Stimulated activated naive CD8-positive, alpha-beta T cell treated with anti-CD3 and anti-CD28 coated beads, Interleukin-15, amount 100 ng/mL, for 72 hours (primary cell): ENCODE measurements around the gene TFB1M.
"Not testable (repeated sequence)": the region's sequence is repeated elsewhere in the genome, so short reads cannot be mapped to it uniquely, and the experiment has no call there.

Experiments used
- ATAC-seq: fragments of 150-1000 bp; cut with Tn5 transposase; 2 replicates; pipeline ENCODE4 v1.10.0; 2021; ENCODE audit warnings: mild to moderate bottlenecking, moderate library complexity
- DNase-seq, 2 donors: peaks; one replicate each; pipeline ENCODE4 v3.0.0; 2021 to 2022
- H3K27ac Mint-ChIP-seq, 2 donors: one replicate each; pipeline ENCODE4 v1.8.0; 2022; ENCODE audit warnings: mild to moderate bottlenecking in 2 of 2, mixed read lengths in 2 of 2, moderate library complexity in 2 of 2
- H3K27me3 Mint-ChIP-seq: one replicate; pipeline ENCODE4 v1.8.0; 2022; ENCODE audit warnings: mixed read lengths
- H3K4me1 Mint-ChIP-seq: one replicate; pipeline ENCODE4 v1.8.0; 2022; ENCODE audit warnings: mild to moderate bottlenecking, mixed read lengths
- H3K4me3 Mint-ChIP-seq, 2 donors: one replicate each; pipeline ENCODE4 v1.8.0; 2022; ENCODE audit warnings: mild to moderate bottlenecking in 2 of 2, mixed read lengths in 2 of 2, moderate library complexity in 1 of 2
- H3K9me3 Mint-ChIP-seq, 2 donors: one replicate each; pipeline ENCODE4 v1.8.0; 2022; ENCODE audit warnings: mixed read lengths in 2 of 2

TFB1M gene

DNA sequence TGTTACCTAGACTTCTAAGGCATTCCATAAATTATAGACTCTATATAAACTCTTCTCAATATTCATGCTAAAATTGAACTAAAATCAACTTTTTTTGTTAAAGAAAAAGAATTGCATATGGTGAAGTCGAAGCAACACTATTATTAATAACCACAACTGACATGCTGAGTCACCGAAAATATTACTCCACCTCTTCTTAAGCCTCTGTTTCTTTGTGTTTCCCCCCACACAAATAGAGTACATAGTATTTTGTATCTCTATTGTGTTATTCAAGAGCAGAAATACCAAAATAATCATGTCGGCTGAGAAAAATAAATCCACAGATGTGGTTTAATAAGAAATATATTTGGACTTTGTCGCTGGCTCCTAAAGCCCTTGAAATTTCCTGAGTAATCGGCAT, 23.8 kb downstream of the TFB1M start:
- Mint-ChIP-seq H3K9me3 (no peaks in the 10 kb centered on the region), H3K4me3 (no peak overlapping the region), H3K27ac (no peak overlapping the region), H3K4me1 (peaks cover 9% of the 10 kb centered on the region), H3K27me3 (no peaks in the 10 kb centered on the region)
- no peak for ATAC-seq
- DNase-seq, result no peak

DNA sequence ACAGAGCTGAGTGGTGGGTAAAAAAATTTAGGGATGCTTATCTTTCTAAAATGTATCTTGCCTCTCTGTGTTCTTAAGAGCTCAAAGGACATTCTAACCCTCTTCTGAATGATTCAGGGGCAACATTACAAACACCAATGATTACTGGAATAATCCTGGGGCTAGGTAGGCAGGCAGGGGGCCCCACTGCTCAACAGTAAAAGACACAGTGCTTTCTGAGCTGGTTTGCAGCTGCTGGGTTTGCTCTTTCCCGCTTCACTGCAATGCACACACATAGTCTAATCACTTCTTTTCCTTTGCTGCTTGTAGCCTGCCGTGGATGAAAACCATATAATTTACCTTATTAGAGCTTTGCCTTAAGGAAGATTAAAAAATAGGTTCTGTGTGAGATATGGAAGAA, 26.5 kb downstream of the TFB1M start:
- H3K27ac Mint-ChIP-seq, result no peak overlapping the region
- ATAC-seq, result no peak
- peaks cover 9% of the 10 kb centered on the region for H3K4me1 Mint-ChIP-seq

DNA sequence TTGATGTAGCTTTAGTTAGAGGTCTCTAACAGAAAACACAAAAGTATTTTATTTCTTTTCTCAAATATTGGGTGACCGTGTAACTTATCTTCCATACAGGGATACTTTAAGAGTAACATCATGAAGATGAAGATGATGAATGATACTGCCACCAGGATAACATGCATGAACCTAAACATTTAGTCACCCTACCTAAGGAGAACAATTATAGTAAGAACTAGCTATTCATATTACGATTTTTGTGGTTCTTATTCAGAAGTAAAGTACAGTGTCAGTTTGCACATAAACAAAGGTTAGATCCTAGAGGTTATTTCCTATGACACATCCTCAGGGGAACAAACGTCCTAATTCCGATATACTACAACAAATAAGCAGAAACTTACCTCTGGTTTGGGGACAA, 29.5 kb downstream of the TFB1M start:
- no peaks in the 10 kb centered on the region for H3K4me1 Mint-ChIP-seq
- no peak overlapping the region for H3K27ac Mint-ChIP-seq
- DNase-seq (no peak), ATAC-seq (no peak)
- no peak overlapping the region for H3K4me3 Mint-ChIP-seq
- no peaks in the 10 kb centered on the region for H3K9me3 Mint-ChIP-seq
- H3K27me3 Mint-ChIP-seq, result no peaks in the 10 kb centered on the region

More for the DNA sequence above, 26.5 kb downstream of the TFB1M start:
- no peak for DNase-seq
- Mint-ChIP-seq H3K27me3 (no peaks in the 10 kb centered on the region), H3K4me3 (no peak overlapping the region), H3K9me3 (no peaks in the 10 kb centered on the region)

DNA sequence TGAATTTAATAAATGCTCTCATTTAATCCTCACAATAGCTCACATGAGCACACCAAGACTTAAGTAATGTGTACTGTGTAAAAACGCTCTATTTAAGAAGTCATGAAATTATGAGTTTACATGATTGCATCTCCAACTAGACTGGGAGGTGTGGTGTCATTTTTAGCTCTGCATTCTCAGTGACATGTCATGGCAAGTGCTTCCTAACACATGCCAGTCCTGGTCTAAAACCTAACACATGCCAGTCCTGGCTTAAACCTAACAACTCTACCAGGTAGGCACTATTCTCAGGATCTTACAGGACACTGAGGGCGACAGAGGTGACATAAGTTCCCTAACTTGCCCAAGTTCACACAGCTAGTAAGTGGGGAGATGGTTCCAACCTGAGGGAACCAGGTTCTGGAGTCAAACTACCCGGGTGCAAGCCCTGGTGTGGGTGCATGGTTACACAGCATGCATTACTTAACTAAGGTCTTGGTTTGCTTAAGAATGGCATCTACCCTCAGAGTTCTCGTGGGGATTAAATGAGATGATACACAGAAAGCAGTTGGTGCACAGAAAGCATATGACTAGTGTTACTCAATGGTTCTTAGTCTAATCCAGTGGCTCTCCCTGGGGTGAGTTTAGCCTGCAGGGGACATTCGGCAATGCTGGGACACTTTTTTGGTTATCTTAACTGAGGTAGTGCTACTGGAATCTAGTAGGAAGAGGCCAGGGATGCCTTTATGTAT, 35.8 kb downstream of the TFB1M start:
- Mint-ChIP-seq H3K4me1 (peaks cover 3% of the 10 kb centered on the region), H3K4me3 (no peak overlapping the region), H3K27ac (peak overlapping the region in 1 of 2 donors; percentile 6), H3K27me3 (no peaks in the 10 kb centered on the region), H3K9me3 (no peaks in the 10 kb centered on the region)
- no peak for ATAC-seq
- DNase-seq, result no peak

DNA sequence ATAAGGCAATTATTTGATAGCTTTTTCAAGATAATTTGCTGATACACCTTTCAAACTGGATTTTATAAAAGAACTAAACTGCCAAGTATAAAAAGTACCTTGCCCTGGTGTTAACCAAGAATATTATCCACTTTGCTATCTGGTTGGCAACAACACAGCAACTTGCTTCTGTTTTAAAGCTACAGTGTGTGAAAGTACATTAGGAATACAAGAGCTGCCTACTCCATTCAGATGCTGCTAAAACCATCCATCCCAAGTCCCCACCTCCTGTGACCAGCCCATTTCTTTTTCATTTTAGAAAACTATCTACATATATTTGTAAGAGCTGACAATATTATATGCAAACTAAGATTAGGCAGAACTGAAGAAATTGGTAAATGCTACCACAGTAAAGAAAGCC, 37.6 kb downstream of the TFB1M start:
- no peaks in the 10 kb centered on the region for H3K27me3 Mint-ChIP-seq
- ATAC-seq (no peak), DNase-seq (no peak)
- no peaks in the 10 kb centered on the region for H3K9me3 Mint-ChIP-seq
- H3K4me3 Mint-ChIP-seq, result no peak overlapping the region
- H3K27ac Mint-ChIP-seq, result no peak overlapping the region
- H3K4me1 Mint-ChIP-seq, result peaks cover 6% of the 10 kb centered on the region

DNA sequence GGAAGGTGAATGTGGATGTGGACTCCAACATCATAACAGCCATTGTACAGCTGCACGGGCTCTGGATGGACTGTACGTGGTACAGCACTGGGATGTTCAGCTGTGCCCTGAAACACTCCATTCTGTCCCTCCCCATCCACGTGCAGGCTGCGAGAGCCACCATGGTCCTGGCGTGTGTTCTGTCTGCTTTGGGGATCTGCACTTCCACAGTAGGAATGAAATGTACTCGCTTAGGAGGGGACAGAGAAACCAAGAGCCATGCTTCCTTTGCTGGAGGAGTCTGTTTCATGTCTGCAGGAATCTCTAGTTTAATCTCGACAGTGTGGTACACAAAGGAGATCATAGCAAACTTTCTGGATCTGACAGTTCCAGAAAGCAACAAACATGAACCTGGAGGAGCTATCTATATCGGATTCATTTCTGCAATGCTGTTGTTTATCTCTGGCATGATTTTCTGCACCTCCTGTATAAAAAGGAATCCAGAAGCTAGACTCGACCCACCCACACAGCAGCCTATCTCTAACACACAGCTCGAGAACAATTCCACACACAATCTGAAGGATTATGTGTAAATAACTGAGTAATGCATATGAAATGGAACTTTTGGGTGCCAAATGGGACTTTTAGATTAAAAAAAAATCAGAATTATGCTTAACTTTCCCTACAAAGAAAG, 38.3 kb downstream of the TFB1M start:
- Mint-ChIP-seq H3K4me1 (peaks cover 6% of the 10 kb centered on the region), H3K27ac (no peak overlapping the region), H3K27me3 (no peaks in the 10 kb centered on the region), H3K4me3 (no peak overlapping the region), H3K9me3 (no peaks in the 10 kb centered on the region)
- ATAC-seq, result no peak
- DNase-seq, result no peak

DNA sequence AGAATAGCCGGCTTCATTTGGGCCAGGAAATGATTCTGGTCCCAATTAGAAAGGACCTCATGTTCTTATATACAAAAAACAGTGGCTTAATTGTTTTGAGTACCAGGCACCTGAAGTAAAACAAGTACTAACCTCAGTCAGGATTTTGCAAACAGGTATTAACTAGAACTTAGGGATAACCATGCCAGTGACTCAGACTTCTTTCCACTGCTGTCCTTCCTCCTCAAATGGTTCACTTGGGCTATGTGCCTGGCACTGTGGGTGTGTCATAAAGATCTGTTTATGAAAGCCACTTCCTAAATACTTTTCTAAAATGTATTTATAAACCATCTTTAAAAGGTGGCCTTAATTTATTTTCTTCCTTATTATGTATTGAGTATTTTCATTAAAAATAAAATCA, 39.8 kb downstream of the TFB1M start:
- ATAC-seq, result no peak
- Mint-ChIP-seq H3K27me3 (no peaks in the 10 kb centered on the region), H3K9me3 (no peaks in the 10 kb centered on the region), H3K27ac (no peak overlapping the region), H3K4me3 (no peak overlapping the region), H3K4me1 (peaks cover 11% of the 10 kb centered on the region)
- DNase-seq, result no peak

DNA sequence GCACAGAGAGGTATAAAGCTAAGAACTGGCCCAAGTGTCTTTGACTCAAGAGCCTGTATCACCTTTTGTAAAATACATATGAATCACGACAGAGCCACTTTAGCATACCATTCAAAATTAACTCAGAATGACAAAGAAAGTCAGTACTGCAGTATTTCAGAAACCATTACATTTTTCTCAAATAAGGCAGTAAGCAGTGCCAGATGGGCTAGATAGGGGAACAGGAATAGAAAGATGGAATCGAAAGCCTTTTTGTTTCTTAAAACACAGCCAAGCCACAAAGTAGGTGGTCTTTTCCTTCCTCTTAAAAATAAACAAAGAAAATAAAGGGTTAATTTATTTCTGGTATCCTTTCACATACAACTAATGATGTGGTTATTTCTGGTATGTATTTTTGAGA, 40.2 kb downstream of the TFB1M start:
- no peaks in the 10 kb centered on the region for H3K9me3 Mint-ChIP-seq
- no peak overlapping the region for H3K27ac Mint-ChIP-seq
- no peaks in the 10 kb centered on the region for H3K27me3 Mint-ChIP-seq
- ATAC-seq (no peak), DNase-seq (no peak)
- H3K4me1 Mint-ChIP-seq, result peaks cover 11% of the 10 kb centered on the region
- H3K4me3 Mint-ChIP-seq, result no peak overlapping the region

DNA sequence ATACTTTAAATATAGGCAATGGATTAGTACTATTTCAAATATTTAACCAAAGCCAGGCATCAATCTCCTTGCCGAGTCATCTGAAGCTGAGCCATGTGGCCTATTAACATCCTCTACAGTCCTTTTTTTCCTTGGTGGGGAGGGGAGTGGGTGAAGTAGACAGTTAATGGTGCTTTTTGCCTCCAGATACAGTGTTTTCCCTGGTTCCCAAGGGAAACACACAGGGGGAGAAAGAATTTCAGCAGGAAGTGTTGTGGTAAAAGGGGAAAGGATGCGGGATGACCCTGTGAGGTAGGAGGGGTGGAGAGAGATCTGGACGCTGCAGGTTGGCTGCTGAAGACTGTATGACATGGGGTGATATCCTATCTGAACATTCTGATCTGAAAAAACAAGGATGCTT, 40.9 kb downstream of the TFB1M start:
- H3K9me3 Mint-ChIP-seq, result no peaks in the 10 kb centered on the region
- DNase-seq, result no peak
- ATAC-seq, result no peak
- H3K27ac Mint-ChIP-seq, result no peak overlapping the region
- no peaks in the 10 kb centered on the region for H3K27me3 Mint-ChIP-seq
- peaks cover 11% of the 10 kb centered on the region for H3K4me1 Mint-ChIP-seq
- no peak overlapping the region for H3K4me3 Mint-ChIP-seq

DNA sequence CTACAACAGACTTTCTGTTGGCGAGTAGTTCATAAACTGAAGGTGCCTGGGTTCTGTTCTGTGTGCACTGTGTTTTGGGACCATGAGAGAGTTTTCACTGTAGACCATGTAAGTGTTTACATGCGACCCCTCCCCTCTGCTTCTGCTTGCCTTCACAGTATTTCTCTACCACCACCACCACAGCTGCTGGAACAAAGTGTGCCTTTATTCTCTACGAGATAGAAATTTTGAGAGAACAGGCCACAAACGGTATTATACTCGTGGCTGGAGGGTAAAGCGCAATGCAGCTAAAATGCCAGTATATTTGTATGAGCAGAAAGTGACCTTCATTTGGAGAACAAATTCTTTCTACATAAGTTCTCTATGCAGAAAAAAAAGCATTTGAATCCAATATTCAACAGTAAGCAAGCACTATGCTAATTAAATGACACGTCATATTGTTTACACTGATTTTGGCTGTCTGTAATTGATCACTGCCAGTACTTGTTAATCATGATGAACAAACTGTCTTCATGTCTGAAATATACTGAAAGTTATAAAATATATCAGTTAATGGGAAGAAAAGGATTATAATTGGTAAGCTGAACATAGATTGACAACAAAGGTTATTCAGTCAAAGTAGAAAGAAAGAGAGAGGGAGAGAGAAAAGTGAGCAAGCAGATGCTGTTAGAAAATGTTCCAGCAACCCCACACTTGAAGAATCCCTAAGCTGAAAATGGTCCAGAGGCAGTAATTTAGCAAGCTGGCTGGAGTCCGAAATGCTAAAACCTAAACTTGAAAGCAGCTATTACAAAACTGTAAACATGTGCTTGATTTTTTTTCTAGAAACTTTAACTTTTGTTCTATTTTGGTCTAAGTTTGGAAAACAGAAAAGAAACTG, 41.7 kb downstream of the TFB1M start:
- Mint-ChIP-seq H3K27me3 (no peaks in the 10 kb centered on the region), H3K4me3 (no peak overlapping the region), H3K4me1 (peaks cover 18% of the 10 kb centered on the region), H3K9me3 (no peaks in the 10 kb centered on the region), H3K27ac (no peak overlapping the region)
- DNase-seq (no peak), ATAC-seq (no peak)

DNA sequence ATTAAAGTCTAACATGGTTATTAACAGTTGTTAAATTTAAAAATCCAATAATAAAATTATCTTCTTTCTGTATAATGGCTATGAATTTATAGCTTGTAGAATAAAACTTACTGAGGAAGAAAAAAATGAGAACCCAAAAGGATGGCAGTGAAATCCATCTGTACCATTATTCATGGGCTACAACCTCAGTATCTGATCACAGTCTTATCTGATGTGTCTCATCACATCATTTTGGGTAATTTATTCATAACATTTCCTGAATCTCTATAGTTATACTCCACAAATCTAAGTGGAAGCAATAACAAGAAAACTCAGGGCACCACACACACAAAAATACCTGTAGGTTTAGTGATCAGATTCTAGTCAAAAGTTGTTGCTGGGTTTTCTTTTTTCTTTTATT, 43.1 kb downstream of the TFB1M start:
- Mint-ChIP-seq H3K9me3 (no peaks in the 10 kb centered on the region), H3K4me3 (no peak overlapping the region)

DNA sequence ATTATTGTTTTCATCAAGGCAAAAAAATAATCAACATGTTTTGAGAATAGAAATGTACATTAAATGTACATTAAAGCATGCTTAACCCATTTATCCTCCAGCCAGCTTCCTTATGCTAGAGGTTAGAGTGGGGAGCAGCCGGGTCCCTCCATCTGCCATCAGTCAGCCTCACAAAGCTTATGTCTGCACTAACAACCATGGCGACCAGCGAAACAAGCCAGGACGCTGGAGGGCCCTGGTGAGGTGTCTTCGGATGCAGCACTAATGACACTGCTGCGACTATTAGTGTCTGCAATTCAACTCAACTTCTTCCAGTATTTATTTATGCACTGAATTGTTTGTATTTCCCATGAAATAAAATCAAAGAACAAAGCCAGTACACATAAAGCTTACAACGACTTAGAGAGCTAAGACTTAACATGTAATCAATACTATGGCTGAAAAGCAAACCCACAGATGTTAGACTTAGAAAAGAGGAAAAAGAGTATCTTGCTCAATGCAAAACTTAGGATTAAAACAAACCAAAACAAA, 43.7 kb downstream of the TFB1M start:
- Mint-ChIP-seq H3K9me3 (no peaks in the 10 kb centered on the region), H3K27ac (no peak overlapping the region), H3K4me3 (no peak overlapping the region), H3K27me3 (no peaks in the 10 kb centered on the region), H3K4me1 (peaks cover 18% of the 10 kb centered on the region)
- DNase-seq (no peak), ATAC-seq (no peak)

More for the DNA sequence above, 43.1 kb downstream of the TFB1M start:
- Mint-ChIP-seq H3K4me1 (peaks cover 18% of the 10 kb centered on the region), H3K27me3 (no peaks in the 10 kb centered on the region), H3K27ac (no peak overlapping the region)
- DNase-seq (no peak), ATAC-seq (no peak)

DNA sequence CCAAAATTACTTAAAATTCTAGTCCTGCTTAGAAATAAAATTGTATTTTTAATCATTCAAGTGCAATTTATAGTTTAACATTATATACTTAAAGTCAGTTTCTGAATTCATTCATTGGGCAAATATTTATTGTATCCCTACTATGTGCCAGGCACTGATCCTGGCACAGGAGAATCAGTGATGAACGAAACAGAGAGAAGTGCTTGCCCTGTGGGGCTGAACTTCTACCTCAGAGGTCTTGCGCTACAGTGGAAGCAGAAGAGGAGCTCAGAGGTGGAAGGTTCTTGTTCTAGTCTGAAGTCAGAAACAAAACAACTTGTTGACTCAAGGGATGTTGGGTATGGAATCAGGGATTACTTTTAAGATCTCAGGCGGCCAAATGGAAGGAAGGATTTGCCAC, 44.5 kb downstream of the TFB1M start:
- ATAC-seq (no peak), DNase-seq (no peak)
- no peaks in the 10 kb centered on the region for H3K27me3 Mint-ChIP-seq
- H3K4me3 Mint-ChIP-seq, result no peak overlapping the region
- peaks cover 18% of the 10 kb centered on the region for H3K4me1 Mint-ChIP-seq
- H3K27ac Mint-ChIP-seq, result no peak overlapping the region
- H3K9me3 Mint-ChIP-seq, result no peaks in the 10 kb centered on the region

DNA sequence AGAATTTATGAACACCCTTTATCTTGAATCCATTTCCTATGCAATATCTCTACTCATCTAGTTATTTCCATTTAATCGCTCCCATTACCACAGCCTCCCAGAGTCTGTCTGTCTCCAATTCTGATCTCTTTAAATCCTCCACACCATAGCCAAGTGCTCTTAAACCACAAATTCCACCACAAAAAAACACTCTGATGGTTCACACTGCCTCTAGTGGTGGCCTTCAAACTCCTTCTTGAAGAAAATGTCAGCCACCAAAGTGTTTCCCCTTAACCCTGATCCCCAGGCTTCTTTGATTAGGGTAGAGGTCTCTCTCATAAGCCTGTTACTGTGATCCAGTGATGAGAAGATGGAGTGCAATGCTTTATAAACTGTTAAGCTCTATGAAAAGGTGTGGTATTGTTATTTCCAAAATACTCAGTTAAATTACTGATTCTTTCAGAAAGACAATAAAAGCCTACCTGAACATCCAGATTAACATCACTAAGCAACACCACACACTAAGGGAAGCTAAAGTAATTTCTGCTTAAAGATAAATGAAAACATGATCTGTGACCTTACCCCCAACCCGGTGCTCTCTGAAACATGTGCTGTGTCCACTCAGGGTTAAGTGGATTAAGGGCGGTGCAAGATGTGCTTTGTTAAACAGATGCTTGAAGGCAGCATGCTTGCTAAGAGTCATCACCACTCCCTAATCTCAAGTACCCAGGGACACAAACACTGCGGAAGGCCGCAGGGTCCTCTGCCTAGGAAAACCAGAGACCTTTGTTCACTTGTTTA, 46.0 kb downstream of the TFB1M start:
- H3K27ac Mint-ChIP-seq, H3K9me3 Mint-ChIP-seq, H3K27me3 Mint-ChIP-seq, H3K4me3 Mint-ChIP-seq, DNase-seq: not testable (repeated sequence)
- H3K4me1 Mint-ChIP-seq, result peaks cover 13% of the 10 kb centered on the region
- ATAC-seq, result peak; percentile 52

DNA sequence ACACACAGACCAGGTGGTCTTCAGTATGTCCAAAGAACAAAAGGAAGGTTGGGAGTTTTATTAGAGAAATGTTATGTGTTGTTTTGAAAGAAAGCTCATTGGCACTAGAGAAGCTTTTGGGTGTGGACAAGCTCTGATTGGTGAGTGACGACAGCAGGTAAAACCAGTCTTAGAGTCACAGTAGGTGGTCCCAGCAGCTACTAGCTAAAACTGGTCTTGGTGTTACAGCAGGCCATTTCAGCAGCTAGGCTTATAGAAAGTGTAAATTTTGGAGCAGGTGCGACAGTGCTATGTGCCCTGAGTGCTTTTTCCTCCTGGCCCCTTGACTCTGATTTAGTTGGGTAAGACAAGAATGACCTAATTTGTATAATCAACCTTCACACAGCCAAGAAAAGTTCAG, 46.9 kb downstream of the TFB1M start:
- DNase-seq, result no peak
- no peak for ATAC-seq
- Mint-ChIP-seq H3K27ac (no peak overlapping the region), H3K27me3 (no peaks in the 10 kb centered on the region), H3K4me1 (peaks cover 13% of the 10 kb centered on the region), H3K9me3 (no peaks in the 10 kb centered on the region), H3K4me3 (no peak overlapping the region)
